NB4 (cell line): ENCODE results near the gene LRRFIP1.
A peak's percentile ranks its signal among the peaks of the same experiment; 100 is the strongest.

Experiments
- POLR2A ChIP-seq: IDR thresholded peaks from 2 replicates; pipeline ENCODE4 v1.6.1; 2011; ENCODE audit warnings: mild to moderate bottlenecking; ENCODE audit not compliant: insufficient read length; ENCODE audit errors: extremely low read depth
- TF ChIP-seq, protein P1 (sequence below): IDR thresholded peaks from one replicate; pipeline ENCODE4 v1.5.1; 2012; ENCODE audit warnings: low read depth, low read length
- TF ChIP-seq, protein P2 (sequence below): IDR thresholded peaks from 2 replicates; pipeline ENCODE4 v1.6.1; 2011; ENCODE audit warnings: low read depth, low read length

DNA sequence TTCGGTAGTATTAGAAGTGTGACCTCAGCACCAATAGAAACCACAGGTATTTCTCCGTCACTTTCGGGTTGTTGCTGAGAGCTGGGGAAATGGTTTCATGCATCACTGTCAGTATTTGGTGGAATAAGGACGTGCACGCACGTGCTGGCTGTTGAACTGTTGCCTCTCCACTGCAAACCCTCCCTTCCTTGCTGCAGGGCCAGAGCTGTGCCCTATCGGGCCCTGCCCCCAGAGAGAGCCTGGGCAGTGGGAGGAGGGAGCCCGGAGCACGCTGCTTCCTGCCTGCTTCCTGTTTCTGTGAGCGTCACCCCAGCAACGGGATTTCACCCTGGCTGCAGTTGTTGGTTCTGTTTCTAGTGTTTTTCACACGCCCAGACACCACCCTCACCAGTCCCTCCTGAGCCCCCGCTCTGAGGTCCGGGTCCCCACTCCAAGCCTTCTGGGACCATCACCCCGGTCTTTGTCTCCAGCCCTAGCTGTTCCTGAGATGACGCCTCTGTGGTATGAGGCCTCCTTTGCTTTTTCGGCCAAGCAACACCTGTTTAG is 47.4 kb downstream of the LRRFIP1 start:
- TF ChIP-seq, protein P1, sequence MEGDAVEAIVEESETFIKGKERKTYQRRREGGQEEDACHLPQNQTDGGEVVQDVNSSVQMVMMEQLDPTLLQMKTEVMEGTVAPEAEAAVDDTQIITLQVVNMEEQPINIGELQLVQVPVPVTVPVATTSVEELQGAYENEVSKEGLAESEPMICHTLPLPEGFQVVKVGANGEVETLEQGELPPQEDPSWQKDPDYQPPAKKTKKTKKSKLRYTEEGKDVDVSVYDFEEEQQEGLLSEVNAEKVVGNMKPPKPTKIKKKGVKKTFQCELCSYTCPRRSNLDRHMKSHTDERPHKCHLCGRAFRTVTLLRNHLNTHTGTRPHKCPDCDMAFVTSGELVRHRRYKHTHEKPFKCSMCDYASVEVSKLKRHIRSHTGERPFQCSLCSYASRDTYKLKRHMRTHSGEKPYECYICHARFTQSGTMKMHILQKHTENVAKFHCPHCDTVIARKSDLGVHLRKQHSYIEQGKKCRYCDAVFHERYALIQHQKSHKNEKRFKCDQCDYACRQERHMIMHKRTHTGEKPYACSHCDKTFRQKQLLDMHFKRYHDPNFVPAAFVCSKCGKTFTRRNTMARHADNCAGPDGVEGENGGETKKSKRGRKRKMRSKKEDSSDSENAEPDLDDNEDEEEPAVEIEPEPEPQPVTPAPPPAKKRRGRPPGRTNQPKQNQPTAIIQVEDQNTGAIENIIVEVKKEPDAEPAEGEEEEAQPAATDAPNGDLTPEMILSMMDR, result no peak
- TF ChIP-seq POLR2A, result no peak
- TF ChIP-seq, protein P2, sequence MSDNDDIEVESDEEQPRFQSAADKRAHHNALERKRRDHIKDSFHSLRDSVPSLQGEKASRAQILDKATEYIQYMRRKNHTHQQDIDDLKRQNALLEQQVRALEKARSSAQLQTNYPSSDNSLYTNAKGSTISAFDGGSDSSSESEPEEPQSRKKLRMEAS, result peak; percentile 99
